ENCODE data around the gene WFDC10B.

The WFDC10B gene

GRCh38 chr20:45704969-45705637, at the start of gene WFDC10B:
Gene WFDC10B (minus strand): TSS chr20:45705019. CDS start chr20:45685992, 19,027 bp downstream.
- H2AFZ ChIP-seq (ENCODE audit: low read length), result no peak within 1 kb of the TSS
- no peak within 1 kb of the TSS for H3K4me3 ChIP-seq (ENCODE audit: low read depth, low read length, poor library complexity, severe bottlenecking)
- TF ChIP-seq EZH2 (IDR thresholded peaks at IDR 0.05; ENCODE audit: borderline replicate concordance, low read length) (no peak), CTCF (IDR thresholded peaks at IDR 0.05; ENCODE audit: low read length) (no peak)
- no peak within 1 kb of the TSS for H3K9ac ChIP-seq (ENCODE audit: low read length)
- no peaks in the 10 kb centered on the region for H3F3A ChIP-seq (ENCODE audit: insufficient read depth, low read length)
- H3K9me3 ChIP-seq (ENCODE audit: low read length), result no peaks in the 10 kb centered on the region
- H3K4me1 ChIP-seq (ENCODE audit: insufficient read depth, low read length, severe bottlenecking), result no peaks in the 10 kb centered on the region
- H4K20me1 ChIP-seq (ENCODE audit: insufficient read depth, low read length), result no peaks in the 10 kb centered on the region
- H3K4me2 ChIP-seq (ENCODE audit: low read length), result no peak within 1 kb of the TSS
- no peaks in the 10 kb centered on the region for H3K27me3 ChIP-seq (ENCODE audit: insufficient read depth, low read length)
- no peaks in the 10 kb centered on the region for H3K9me2 ChIP-seq (ENCODE audit: low read depth, low read length)
- H3K27ac ChIP-seq (ENCODE audit: low read depth, low read length, poor library complexity, severe bottlenecking), result no peak within 1 kb of the TSS
- no peaks in the 10 kb centered on the region for H3K79me2 ChIP-seq (ENCODE audit: insufficient read depth, low read length)
- no peaks in the 10 kb centered on the region for H3K36me3 ChIP-seq (ENCODE audit: insufficient read depth, low read length)

- Histone ChIP-seq H3F3A (ENCODE audit: insufficient read depth, low read length) (no peaks in the 10 kb centered on the region), H2AFZ (ENCODE audit: low read length) (no peak overlapping the region), H3K79me2 (ENCODE audit: insufficient read depth, low read length) (no peaks in the 10 kb centered on the region), H3K9me2 (ENCODE audit: low read depth, low read length) (no peaks in the 10 kb centered on the region), H3K9me3 (ENCODE audit: low read length) (no peaks in the 10 kb centered on the region), H3K9ac (ENCODE audit: low read length) (no peak overlapping the region), H3K4me2 (ENCODE audit: low read length) (no peak overlapping the region), H3K4me3 (ENCODE audit: low read depth, low read length, poor library complexity, severe bottlenecking) (no peak overlapping the region), H4K20me1 (ENCODE audit: insufficient read depth, low read length) (no peaks in the 10 kb centered on the region), H3K4me1 (ENCODE audit: insufficient read depth, low read length, severe bottlenecking) (no peaks in the 10 kb centered on the region), H3K36me3 (ENCODE audit: insufficient read depth, low read length) (no peaks in the 10 kb centered on the region), H3K27ac (ENCODE audit: low read depth, low read length, poor library complexity, severe bottlenecking) (no peak overlapping the region), H3K27me3 (ENCODE audit: insufficient read depth, low read length) (no peaks in the 10 kb centered on the region)
- TF ChIP-seq EZH2 (IDR thresholded peaks at IDR 0.05; ENCODE audit: borderline replicate concordance, low read length) (no peak), CTCF (IDR thresholded peaks at IDR 0.05; ENCODE audit: low read length) (no peak)
These were observed 47.9 kb upstream of the WFDC10B start for GRCh38 chr20:45752746-45753145.

GRCh38 chr20:45751721-45752120, 46.9 kb upstream of the WFDC10B start:
- TF ChIP-seq CTCF (IDR thresholded peaks at IDR 0.05; ENCODE audit: low read length), result no peak
- no peak for TF ChIP-seq EZH2 (IDR thresholded peaks at IDR 0.05; ENCODE audit: borderline replicate concordance, low read length)
- Histone ChIP-seq H3K9ac (ENCODE audit: low read length) (no peak overlapping the region), H3F3A (ENCODE audit: insufficient read depth, low read length) (no peaks in the 10 kb centered on the region), H3K36me3 (ENCODE audit: insufficient read depth, low read length) (no peaks in the 10 kb centered on the region), H3K79me2 (ENCODE audit: insufficient read depth, low read length) (no peaks in the 10 kb centered on the region), H3K4me3 (ENCODE audit: low read depth, low read length, poor library complexity, severe bottlenecking) (no peak overlapping the region), H3K27ac (ENCODE audit: low read depth, low read length, poor library complexity, severe bottlenecking) (no peak overlapping the region), H4K20me1 (ENCODE audit: insufficient read depth, low read length) (no peaks in the 10 kb centered on the region), H3K9me2 (ENCODE audit: low read depth, low read length) (no peaks in the 10 kb centered on the region), H3K4me2 (ENCODE audit: low read length) (no peak overlapping the region), H3K4me1 (ENCODE audit: insufficient read depth, low read length, severe bottlenecking) (no peaks in the 10 kb centered on the region), H3K9me3 (ENCODE audit: low read length) (no peaks in the 10 kb centered on the region), H3K27me3 (ENCODE audit: insufficient read depth, low read length) (no peaks in the 10 kb centered on the region), H2AFZ (ENCODE audit: low read length) (no peak overlapping the region)

Data from OCI-LY1 (cell line).